ENCODE results near the gene DNAJC6. TPM values are rescaled to one million over a fixed set of nuclear protein-coding genes. Genes with fewer than 3 reads are reported as not detected.
"Not testable (repeated sequence)": the region's sequence is repeated elsewhere in the genome, so short reads cannot be mapped to it uniquely, and the experiment has no call there.

The DNAJC6 gene
- total RNA-seq, 4 donors from 2014 or later = 0.10 to 0.75 (median 0.36) TPM; not detected in 1

DNA sequence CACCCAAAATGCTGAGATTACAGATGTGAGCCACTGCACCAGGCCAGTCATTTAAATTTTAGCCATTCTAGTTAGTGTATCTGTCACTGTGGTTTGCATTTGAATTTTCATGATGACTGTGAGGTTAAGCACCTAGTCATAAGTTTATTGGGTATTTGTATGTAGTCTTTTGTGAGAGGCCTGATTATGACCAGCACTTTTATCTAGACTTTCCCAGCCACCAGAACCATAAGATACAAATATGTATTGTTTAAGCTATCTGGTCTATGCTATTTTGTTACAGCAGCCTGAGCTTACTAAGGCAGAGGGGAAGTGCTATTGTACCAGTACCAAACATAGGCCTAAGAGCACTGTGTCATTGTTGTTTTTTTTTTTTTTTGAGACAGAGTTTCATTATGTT lies 19.9 kb upstream of the DNAJC6 start:
- Histone ChIP-seq H3K36me3 (no peaks in the 10 kb centered on the region), H3K4me3 (no peak overlapping the region), H3K4me1 (no peaks in the 10 kb centered on the region), H3K27me3 (no peaks in the 10 kb centered on the region), H3K27ac (no peak overlapping the region), H3K9me3 (no peaks in the 10 kb centered on the region)
- TF ChIP-seq, protein P1, sequence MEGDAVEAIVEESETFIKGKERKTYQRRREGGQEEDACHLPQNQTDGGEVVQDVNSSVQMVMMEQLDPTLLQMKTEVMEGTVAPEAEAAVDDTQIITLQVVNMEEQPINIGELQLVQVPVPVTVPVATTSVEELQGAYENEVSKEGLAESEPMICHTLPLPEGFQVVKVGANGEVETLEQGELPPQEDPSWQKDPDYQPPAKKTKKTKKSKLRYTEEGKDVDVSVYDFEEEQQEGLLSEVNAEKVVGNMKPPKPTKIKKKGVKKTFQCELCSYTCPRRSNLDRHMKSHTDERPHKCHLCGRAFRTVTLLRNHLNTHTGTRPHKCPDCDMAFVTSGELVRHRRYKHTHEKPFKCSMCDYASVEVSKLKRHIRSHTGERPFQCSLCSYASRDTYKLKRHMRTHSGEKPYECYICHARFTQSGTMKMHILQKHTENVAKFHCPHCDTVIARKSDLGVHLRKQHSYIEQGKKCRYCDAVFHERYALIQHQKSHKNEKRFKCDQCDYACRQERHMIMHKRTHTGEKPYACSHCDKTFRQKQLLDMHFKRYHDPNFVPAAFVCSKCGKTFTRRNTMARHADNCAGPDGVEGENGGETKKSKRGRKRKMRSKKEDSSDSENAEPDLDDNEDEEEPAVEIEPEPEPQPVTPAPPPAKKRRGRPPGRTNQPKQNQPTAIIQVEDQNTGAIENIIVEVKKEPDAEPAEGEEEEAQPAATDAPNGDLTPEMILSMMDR (IDR thresholded peaks at IDR 0.05 in 4 of 5, conservative IDR thresholded peaks at IDR 0.05 in 1 of 5) = no peak
- no peak for TF ChIP-seq POLR2A (IDR thresholded peaks at IDR 0.05)
- intact Hi-C loops (cut with DNase I; ENCODE audit: low total_unique reads) (no loop called here), in situ Hi-C loops (cut with MboI; ENCODE audit: low sequenced_read_pairs in 4 of 4) (no loop called here)
- ATAC-seq (no peak), DNase-seq (no peak)

DNA sequence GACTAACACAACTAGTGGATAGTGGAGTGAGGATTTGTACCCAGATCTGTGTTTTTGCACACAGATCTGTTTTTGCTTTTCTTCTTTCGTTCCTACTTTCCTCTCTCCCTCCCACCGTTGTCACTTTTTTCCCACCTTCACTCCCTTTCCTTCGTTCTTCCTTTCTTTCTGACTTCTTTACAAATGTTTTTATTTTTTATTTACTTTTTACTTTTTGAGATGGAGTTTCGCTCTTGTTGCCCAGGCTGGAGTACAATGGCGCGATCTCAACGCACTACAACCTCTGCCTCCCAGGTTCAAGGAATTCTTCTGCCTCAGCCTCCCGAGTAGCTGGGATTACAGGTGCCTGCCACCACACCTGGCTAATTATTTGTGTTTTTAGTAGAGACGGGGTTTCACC lies 17.5 kb upstream of the DNAJC6 start:
- in situ Hi-C loops (cut with MboI; ENCODE audit: low sequenced_read_pairs in 4 of 4); ATAC-seq; H3K36me3 ChIP-seq; H3K4me3 ChIP-seq; H3K27ac ChIP-seq; H3K9me3 ChIP-seq; H3K27me3 ChIP-seq; H3K4me1 ChIP-seq; intact Hi-C loops (cut with DNase I; ENCODE audit: low total_unique reads); DNase-seq: not testable (repeated sequence)

DNA sequence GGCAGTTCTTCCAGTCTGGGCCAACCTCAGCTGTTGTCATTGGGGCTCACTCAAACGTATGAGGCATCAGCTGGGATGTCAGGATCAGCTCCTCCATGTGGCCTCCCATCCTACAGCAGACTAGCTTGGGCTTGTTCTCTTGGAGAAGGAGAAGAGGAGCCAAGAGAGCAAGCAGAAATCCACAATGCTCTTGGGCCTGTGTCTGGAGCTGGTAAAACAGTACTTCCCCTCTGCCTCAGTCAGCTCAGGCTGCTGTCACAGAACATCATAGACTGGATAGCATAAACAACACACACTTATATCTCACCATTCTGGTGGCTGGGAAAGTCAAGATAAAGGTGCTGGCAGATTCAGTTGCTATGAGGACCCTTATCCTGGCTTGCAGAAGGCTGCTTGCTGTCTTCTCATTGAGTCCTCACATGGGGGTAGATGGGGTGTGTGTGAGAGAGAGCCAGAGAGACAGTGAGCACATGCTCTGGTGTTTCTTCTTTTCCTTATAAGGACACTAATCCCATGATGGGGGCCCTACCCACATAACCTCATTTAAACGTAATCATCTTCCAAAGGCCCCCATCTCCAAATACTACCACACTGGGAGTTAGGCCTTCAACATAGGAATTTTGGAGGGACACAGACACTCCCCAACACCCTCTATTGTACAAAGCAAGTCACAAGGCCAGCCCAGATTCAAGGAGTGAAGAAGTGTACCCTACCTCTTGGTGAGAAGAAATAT lies 16.3 kb upstream of the DNAJC6 start:
- Histone ChIP-seq H3K4me3 (no peak overlapping the region), H3K36me3 (no peaks in the 10 kb centered on the region), H3K27me3 (no peaks in the 10 kb centered on the region), H3K4me1 (no peaks in the 10 kb centered on the region), H3K9me3 (no peaks in the 10 kb centered on the region), H3K27ac (no peak overlapping the region)
- in situ Hi-C loops (cut with MboI; ENCODE audit: low sequenced_read_pairs in 4 of 4) (no loop called here), intact Hi-C loops (cut with DNase I; ENCODE audit: low total_unique reads) (no loop called here)
- no peak for TF ChIP-seq POLR2A (IDR thresholded peaks at IDR 0.05)
- TF ChIP-seq, protein P1 (IDR thresholded peaks at IDR 0.05 in 4 of 5, conservative IDR thresholded peaks at IDR 0.05 in 1 of 5) = no peak
- no peak for DNase-seq
- ATAC-seq = no peak

DNA sequence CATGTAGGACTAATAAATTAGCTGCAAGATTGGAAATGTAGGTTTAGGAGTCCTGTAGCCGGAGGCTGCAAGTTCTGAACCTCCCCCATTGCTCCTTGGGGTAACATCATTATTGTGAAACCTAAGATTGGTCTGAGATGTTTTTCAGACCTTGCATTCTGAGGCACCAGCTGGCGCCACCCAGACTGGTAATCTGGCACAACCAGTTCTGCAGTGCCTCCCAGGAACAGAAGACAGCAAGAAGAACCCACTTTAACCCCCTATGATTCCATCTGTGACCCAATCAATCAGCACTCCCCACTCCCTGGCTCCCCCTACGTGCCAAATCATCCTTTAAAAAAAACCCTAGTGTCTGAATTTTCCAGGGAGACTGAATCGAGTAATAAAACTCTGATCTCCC lies 11.6 kb upstream of the DNAJC6 start:
- Histone ChIP-seq H3K27ac (no peak overlapping the region), H3K27me3 (no peaks in the 10 kb centered on the region), H3K4me3 (no peak overlapping the region), H3K36me3 (no peaks in the 10 kb centered on the region), H3K9me3 (no peaks in the 10 kb centered on the region), H3K4me1 (no peaks in the 10 kb centered on the region)
- in situ Hi-C loops (cut with MboI; ENCODE audit: low sequenced_read_pairs in 4 of 4) = no loop called here
- ATAC-seq (no peak), DNase-seq (no peak)
- intact Hi-C loops (cut with DNase I; ENCODE audit: low total_unique reads) = no loop called here
- TF ChIP-seq POLR2A (IDR thresholded peaks at IDR 0.05) = no peak
- TF ChIP-seq, protein P1 (IDR thresholded peaks at IDR 0.05 in 4 of 5, conservative IDR thresholded peaks at IDR 0.05 in 1 of 5) = no peak

DNA sequence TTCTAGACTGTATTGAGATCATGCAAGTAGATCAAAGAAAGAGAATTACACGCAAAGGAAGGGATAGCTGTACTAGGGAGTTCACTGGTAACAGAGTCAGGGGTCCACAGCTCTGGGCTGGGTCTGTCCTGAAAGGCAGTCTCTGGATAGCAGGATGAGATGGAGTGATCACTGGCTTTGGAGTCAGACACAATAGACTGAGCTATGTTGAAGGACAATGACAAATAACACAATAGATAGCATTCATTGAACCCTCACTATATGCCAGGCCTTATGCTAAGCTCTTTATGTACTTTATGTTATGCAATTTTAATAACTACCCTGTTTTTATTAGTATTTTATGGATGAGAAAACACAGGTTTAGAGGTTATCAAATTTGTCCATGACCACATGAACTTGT lies 10.0 kb upstream of the DNAJC6 start:
- no peaks in the 10 kb centered on the region for H3K9me3 ChIP-seq
- intact Hi-C loops (cut with DNase I; ENCODE audit: low total_unique reads) (no loop called here), in situ Hi-C loops (cut with MboI; ENCODE audit: low sequenced_read_pairs in 4 of 4) (no loop called here)
- DNase-seq (no peak), ATAC-seq (no peak)
- H3K4me3 ChIP-seq = no peak overlapping the region
- no peaks in the 10 kb centered on the region for H3K36me3 ChIP-seq
- H3K27me3 ChIP-seq = no peaks in the 10 kb centered on the region
- H3K27ac ChIP-seq = no peak overlapping the region
- H3K4me1 ChIP-seq = no peaks in the 10 kb centered on the region
- TF ChIP-seq, protein P1 (IDR thresholded peaks at IDR 0.05 in 4 of 5, conservative IDR thresholded peaks at IDR 0.05 in 1 of 5) = no peak
- no peak for TF ChIP-seq POLR2A (IDR thresholded peaks at IDR 0.05)
